Transverse colon (tissue), 4 donors: ENCODE results near the gene STOX1.

Experiments
- CTCF ChIP-seq, 5 experiments: fragments of 200-600 bp in 3 of 5; fragments of 450-650 bp in 2 of 5; sonication (generic) in 3 of 5; IDR thresholded peaks; 1 replicate in 2 of 5; 2 replicates in 3 of 5; pipeline ENCODE4 v1.5.1; 2016 to 2017; ENCODE audit warnings: antibody characterized with exemption in 5 of 5, inconsistent platforms in 3 of 5, mild to moderate bottlenecking in 2 of 5, moderate library complexity in 1 of 5
- EP300 ChIP-seq: sonication (generic); formaldehyde crosslinking; IDR thresholded peaks from one replicate; pipeline ENCODE4 v1.6.1; 2017; ENCODE audit warnings: antibody characterized with exemption, low read depth
- POLR2AphosphoS5 ChIP-seq, 3 donors: sonication (generic); formaldehyde crosslinking; IDR thresholded peaks; one replicate each; pipeline ENCODE4 v1.6.1; 2016; ENCODE audit warnings: antibody characterized with exemption in 3 of 3

GRCh38 chr10:68857005-68857404, 29.7 kb downstream of the STOX1 start:
- TF ChIP-seq POLR2AphosphoS5 (IDR thresholded peaks at IDR 0.05) = no peak
- TF ChIP-seq CTCF (IDR thresholded peaks at IDR 0.05) = no peak
- no peak for TF ChIP-seq EP300
